HG03060 (cell line): ENCODE data around the gene CYFIP2.

Experiments used
- ATAC-seq: cut with Tn5 transposase; IDR thresholded peaks from one replicate; pipeline ENCODE4 v1.9.1; 2021; ENCODE audit warnings: low read depth, moderate number of reproducible peaks; ENCODE audit not compliant: unreplicated experiment

Gene CYFIP2

DNA sequence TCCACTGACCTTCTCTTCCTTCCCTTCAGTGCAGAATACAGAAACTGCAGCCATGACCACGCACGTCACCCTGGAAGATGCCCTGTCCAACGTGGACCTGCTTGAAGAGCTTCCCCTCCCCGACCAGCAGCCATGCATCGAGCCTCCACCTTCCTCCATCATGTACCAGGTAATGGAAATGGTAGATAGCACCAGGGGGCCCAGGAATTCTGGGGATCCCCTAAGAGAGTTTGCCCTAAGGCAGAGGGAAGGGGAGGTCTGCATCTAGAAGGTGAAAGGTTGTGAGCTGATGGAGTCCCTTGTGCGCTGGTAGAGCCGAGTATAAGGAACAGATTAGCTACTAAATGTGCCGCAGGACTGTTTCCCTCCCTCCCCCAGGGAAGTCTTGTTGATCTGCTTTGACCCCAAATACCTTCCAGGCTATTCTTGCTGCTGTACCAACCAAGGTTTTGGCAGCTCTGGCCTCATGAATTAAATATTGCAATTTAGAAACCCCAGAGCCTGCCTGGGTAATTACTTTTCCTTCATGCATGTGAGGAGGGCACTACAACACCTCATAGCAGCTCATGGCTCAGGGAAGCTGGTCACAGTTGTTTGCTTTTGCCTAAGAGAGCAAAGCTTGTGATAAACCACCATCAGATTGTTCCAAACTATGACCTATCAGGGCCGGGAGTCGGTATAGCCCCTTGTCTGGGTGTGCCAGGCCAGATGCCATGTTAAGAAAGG lies 19.6 kb downstream of the CYFIP2 start:
- ATAC-seq = no peak

DNA sequence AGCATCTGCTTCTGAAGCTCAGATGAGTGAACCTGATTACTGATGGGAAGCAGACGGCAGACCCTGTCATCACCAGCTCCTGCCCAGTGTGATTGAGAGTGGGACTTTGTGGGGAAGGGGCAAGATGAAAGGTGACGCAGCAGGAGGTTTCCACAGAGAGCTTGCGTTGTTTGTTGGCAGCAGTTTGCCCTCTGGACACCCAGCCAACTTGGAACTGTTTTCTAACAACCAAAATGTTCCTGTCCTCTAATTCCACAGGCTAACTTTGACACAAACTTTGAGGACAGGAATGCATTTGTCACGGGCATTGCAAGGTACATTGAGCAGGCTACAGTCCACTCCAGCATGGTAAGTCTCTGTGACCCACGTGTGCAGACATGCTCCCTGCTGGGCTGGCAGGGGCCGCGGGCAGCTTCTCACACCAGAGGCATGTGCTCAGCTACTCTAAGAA lies 20.9 kb downstream of the CYFIP2 start:
- ATAC-seq = no peak

DNA sequence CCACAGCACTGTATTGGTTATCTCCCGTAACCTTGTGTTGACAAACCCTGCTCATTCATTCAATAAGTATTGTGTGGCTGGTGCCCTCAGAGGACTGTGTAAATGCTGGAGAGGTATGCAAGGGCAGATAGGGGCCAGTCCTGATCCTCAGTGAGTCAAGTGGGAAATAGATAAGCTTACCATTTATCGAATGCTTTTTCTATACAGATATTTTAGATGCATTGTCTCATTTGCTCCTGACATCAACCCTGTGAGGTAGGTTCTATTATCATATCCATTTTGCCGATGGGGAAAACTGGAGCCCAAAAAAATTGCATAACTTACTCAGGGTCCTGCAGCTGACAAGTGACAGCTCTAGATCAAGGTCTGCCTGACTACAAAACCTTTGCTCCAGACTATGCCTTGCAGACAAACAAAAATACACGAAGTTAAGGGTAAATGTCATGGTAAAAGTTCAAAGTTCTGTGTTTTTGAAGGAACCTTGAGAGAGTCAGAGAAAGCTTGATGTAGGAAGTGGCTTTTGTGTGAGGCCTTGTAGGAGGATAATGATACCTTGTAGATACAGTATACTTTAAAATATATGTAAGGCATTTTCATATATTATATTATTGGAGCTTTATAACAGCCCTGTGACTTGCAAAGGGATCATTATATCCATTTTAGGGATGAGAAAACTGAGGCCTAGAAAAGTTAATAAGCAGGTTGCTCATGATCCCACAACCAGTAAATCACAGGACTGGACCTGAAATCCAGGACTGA lies 22.7 kb downstream of the CYFIP2 start:
- ATAC-seq = no peak

DNA sequence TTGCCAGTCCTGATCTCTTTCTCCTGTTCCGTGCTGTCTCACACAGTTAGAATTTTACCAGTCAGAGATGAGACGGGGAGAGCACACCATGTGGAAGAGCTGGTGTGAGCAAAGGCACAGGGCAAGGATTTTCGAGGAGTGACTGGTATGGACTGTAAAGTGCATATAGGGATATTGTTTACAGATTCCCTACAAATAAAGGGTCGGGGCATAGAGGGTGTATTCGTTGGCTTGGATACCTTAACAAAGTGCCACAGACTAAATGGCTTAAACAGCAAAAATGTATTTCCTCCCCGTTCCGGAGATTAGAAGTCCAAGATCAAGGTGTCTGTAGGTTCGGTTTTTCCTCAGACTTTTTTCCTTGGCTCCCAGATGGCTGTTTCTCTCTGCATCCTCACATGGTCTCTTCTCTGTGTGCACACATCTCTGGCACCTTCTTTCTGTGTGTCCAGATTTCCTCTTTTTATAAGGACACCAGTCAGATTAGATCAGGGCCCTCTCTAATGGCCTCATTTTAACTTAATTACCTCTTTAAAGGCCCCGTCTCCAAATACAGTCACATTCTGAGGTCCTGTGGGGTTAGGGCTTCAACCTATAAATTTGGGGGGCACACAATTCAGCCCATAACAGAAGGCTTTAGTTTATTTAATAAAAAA lies 23.4 kb downstream of the CYFIP2 start:
- ATAC-seq = no peak

DNA sequence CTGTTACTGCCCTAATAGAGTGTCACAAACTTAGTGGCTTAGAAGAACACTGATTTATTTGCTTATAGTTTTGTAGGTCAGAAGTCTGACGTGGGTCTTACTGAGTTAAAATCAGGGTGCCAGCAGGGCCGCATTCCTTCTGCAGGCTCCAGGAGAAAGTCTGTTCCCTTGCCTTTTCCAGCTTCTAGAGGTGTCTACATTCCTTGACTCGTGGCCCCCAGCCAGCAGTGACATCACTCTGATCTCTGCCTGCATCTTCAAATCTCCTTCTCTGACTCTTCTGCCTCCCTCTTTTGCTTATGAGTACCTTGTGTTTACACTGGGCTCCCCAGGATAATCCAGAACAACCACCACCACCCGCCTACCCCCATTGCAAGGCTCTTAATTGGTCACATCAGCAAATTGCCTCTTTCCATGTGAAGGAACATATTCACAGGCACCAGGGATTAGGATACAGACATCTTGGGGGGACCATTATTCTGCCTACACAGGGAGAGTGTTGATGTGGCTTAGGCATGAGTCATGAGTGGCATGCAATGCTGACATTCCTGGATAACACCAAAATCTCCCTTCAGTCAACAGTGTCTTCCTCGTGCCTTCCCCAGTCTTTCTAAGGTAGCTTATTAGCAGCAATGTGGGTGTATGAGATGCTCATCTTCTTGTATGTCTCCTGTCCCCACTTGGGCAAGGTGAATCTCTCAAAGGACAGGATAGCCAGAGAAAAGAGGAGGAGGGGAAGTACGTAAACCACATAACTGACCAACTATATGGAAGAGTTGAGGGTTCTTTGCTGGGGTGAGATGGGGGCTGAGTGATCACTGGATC lies 24.4 kb downstream of the CYFIP2 start:
- no peak for ATAC-seq

DNA sequence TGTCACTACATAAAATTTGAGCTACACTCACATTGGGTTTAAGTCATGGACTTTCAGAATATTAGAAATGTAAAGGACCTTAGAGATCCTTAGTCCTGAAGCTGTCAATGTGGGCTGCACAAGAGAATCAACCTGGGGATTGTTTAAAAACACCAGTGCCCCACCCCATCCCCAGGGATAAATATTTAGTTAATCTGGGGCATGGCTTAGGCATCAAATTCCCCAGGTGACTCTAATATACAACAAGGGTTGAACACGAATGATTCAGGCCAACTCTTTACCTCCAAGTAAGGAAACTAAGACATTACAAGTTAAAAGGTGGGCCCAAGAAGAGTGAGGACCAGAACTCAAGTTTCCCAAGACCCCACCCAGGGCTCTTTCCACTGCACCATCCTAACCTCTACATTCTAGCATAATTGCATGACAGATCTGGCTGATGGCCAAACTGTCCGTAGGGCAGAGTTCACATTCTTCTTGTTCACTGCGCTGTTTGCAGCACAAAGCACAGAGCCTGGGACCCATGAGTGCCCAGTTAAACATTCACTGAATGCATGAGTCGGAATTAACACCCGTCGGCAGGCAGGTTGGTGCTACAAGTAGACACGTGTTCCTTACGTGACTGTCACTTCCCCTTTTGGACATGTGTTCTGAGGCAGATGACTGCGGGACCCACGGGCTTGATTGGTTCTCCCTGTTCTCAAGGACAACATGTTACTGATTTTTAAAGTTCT lies 25.2 kb downstream of the CYFIP2 start:
- ATAC-seq = peak; percentile 96

DNA sequence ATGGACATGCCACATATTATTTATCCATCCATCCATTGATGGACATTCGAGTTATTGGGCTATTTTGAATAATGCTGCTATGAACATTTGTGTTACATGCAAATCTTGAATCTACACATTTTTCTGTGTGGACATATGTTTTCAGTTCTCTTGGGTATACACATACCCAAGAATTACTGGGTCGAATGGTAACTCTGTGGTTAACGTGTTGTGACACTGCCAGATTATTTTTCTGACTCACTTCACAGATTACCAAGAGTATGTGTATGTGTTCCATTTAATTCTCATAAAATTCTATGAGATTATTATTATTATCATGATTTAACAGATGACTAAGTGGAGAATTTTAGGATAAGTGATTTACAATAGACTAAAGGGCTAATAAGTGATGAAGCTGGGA lies 26.7 kb downstream of the CYFIP2 start:
- ATAC-seq = no peak

DNA sequence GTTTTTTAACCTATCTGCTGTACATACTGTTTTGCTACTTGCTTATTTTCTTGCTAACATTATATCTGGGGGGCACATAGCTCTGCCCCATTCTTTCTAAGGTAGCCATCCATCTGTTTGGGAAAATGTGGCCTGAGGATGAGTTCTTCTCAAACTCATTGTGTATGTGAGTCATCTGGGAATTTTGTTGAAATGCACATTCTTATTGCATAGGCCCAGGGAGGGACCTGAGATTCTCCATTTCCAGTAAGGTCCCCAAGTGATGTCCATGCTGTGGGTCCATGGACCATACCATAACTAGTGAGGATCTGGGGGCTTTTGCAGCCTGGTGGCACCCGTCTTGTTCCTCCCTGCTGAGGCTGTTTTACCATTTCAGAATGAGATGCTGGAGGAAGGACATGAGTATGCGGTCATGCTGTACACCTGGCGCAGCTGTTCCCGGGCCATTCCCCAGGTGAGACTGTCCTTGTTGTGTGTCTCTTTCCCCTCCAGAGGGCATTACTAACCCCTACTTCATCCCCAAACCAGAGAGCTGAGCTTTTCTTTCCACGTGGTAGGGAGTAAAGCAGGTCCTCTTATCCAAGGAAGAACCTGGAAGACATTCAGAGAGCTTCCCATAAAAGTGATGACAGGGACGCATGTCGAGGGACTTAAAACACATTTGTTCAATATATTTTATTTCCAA lies 28.6 kb downstream of the CYFIP2 start:
- ATAC-seq = no peak

DNA sequence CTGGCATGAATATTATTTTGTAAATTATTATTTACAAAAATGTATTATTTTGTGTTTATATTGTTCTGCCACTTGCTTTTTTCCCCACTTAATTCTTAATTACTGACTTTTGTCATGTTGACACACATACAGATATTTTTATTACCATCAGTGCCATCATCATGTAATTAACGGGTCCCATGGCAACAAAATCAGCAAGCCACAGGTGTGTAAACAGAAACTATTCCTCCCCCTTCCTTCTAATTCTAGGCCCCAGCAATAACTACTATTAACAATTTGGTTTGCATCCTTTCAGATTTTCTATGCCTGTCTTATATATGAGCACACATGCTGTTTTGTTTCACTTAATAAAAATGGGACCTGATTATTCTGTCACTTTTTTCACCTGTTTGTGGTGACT lies 29.3 kb downstream of the CYFIP2 start:
- ATAC-seq = no peak

DNA sequence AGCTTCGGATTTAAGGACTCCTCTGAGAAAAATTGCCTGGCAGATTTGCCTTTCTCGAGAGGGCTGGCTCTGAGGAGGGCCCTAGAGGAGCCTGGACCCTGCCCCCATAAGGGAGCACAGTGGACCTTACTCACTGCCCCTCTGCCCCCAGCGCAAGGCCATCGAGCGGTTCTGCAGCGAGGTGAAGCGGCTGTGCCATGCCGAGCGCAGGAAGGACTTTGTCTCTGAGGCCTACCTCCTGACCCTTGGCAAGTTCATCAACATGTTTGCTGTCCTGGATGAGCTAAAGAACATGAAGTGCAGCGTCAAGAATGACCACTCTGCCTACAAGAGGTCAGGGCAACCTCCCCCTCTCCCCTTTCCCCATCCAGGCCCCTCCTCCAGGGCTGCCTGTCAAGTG lies 34.6 kb downstream of the CYFIP2 start:
- ATAC-seq = no peak

DNA sequence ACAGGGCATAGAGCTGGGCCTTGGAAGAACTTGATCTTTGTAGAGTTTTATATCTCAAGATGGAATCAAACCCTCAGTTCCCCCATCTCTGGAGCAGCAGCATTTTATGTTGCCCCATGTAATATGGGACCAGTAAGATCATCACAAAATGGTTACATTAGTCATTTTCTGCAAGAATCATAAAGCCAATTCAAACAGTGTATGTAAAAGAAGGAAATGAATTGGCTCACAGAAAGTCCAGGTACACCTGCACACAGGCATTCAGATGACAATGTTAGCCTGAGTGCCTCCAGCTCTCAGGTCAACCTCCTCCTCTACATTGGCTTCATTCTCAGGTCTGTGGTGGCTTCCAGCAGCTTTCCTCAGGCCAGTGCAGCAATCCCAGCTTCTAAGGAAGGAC lies 35.1 kb downstream of the CYFIP2 start:
- no peak for ATAC-seq

DNA sequence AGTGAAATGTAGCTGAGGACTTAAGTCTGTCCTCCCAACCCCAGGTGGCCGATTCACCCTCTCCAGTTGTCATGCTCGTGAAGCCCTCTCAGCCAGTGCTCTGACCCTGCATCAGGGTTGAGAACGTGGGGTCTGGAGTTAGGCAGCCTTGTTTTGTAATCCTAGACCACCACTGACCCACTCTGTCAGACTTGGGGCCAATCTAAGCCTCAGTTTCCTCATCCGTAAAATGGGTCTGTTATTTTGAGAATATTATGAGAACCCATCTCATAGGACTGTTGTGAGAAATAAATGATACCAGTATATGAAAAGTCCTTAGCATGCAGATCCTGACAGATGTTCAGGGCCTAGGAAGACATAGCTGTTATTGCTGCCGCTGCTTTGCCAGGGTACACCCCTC lies 37.1 kb downstream of the CYFIP2 start:
- ATAC-seq = no peak

DNA sequence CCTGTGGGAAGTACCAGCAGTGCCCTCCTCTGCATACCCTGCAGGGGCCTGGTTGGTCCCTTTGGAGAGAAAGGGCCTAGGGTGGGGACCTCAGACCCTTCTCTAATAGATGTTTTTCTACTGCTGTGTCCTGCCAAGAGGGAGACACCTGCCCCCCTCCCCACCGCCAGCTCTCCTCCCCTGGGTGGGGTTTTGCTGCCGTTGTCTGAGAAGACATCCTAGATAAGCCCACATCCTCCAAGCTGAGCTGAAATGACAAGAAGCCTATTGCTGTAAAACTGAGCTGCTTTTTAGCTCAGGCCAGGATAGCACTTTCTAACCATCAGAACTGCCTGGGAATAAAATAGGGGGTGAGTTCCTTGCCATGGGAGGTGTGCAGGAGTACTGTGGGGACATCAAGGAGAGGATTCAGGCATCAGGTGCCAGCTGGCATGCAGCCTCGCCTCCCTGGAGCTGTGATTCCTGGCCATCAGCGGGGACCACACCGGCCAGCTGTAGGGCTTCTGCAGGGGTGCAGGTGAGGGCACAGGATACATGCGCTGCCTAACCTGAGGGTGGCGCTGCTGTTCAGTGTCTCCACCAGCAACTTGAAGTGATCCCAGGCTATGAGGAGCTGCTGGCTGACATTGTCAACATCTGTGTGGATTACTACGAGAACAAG lies 37.9 kb downstream of the CYFIP2 start:
- ATAC-seq = no peak

DNA sequence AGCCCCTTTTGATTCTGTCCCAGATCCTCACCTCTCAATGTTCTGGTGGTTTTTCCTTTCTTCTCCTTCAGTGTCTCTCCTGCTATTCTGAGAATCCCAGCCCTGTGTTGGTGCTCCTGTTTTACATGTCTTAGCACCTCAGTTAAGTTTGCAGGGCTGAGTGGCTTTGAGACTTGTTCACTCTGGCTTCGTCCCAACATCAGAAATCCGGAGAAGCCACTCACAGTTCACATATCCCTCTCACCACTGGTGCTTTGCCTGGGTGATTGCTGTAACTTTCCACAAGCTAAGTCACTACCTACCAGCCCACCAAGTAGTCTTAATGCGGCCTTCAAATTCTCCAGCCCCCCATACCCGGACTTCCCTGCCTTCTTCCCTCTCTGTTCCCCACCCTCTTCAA lies 40.2 kb downstream of the CYFIP2 start:
- ATAC-seq = no peak

DNA sequence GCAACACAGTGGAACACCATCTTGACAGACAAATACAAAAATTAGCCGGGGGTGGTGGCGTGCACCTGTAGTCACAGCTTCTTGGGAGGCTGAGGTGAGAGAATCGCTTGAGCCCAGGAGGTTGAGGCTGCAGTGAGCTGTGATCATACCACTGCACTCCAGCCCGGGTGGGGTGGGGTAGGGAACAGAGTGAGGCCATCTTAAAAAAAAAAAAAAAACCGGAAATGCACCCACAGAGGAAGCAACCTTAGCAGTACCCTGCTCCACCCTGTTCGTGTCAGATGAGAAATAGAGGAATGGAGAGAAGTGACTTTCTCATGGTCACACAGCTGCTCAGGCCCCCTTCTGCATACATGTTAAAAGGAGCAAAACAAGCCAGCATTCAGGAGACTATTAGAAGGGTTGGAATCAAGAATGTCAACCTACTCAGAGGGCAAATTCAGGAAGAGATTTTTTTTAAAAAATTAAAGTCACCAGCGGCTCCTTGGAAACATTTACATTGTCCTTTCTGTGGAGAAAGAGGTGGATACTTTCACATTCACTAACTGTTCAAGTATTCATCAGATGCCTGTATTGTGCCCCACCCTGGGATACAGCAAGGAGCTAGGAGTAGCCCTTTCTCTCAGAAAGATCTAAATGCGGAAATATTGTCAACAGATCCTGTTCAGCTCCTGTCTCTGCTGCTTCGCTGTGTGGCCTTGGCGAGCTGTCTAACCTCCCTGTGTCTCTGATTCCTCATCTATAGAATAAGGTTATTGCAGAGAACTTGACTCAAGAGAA lies 41.0 kb downstream of the CYFIP2 start:
- ATAC-seq = no peak

DNA sequence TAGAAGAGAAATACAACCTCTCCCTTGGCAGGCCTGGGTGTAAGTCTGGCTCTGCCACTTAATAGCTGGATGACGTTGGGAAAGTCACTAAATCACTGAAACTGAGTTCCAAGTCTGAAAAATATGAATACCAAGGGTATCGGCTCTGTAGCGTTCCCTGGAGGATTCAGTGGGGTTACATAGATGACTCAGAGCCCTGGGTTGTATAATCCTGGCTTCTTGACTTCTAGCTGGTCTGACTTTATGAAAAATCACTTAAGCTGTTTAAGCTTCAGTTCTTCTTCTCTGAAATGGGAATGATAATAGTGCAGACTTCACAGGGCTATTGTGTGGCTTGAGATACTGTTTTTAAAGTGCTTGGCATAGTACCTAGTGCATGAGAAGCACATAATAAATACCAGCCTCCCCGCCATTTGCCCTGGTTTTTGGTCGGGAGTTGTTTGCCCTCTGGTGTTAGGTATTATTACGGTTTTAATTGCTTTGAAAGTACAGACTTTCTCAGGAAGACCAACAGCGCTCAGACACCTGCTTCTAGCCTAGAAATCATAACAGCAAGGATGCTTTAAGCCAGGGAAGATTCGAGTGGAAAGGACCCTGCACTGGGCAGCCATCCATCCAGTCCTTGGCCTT lies 43.0 kb downstream of the CYFIP2 start:
- peak; percentile 45 for ATAC-seq

DNA sequence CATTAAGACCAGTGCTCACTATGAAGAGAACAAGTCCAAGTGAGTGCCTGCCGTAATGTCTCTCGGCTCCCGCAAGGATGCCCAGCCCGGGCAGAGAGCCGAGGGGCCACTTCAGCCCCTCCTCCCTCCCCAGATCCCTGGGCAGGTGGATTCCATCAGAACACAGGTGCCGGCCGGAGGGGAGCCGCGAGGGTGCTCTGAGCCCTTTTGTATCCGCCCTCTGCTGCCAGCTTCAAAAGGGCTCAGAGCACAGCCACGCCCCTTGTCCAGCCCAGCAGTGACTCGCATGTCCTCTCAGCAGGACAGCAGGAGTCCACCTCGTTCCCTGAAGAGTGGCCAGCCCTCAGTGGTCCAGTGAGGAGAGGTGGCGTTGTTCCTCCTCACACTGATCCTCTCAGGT lies 43.9 kb downstream of the CYFIP2 start:
- ATAC-seq = no peak

DNA sequence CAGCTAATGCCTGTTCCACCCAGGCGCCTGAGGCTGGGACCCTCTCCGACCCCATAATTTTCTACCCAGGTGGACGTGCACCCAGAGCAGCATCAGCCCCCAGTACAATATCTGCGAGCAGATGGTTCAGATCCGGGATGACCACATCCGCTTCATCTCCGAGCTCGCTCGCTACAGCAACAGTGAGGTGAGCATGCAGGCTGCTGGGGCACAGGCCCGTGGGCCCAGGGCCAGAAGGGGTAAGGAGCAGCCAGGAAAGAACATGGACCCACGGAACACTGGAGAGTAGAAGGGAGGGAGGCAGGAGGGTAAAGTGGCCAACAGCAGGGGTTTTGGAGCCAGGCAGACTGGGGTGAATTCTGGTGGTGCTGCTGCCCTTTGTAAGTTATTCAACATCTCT lies 45.7 kb downstream of the CYFIP2 start:
- no peak for ATAC-seq
